ENCODE results near the gene ANKS1A. TPM values are rescaled to one million over a fixed set of nuclear protein-coding genes. Genes with fewer than 3 reads are reported as not detected.

ANKS1A gene
- polyA plus RNA-seq, 1 of the 3 experiments (the other 2 are of a cell fraction) = 7.6 TPM

DNA sequence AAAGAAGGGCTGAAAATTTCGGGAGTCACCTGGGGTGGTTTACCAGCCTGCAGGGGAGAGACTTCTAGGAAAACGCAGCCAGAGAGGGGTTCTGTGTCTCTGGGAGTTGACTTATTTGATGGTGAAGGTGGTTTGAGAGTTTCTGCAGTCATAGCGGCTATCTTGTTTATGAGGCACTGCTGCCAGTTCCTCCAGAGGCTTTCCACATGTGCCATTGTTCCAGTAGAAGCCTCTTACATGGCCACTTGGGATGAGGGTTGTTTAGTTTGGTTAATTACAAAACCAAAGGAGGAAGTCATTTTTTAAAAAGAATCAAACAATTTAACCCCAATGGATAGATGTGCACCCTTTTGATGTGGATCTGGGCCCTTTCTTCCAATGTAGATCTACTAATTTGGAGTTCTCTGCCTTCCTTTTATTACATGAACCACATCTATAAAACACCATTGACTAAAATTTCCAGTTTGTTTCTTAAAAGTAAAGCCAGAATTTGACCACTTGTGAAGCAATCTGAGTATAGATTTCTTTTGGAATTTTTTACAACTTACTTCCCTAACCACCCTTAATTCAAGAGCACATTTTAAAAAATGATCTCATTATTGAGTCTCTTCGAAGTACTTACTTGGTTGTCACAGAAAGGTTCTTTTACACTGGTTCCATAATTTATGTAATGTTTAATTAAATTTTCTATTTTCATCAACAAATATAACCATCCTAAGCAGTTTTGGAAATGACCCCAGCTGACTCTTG lies 154.5 kb downstream of the ANKS1A start:
- Histone ChIP-seq H3K9ac (no peak overlapping the region), H3K4me1 (ENCODE audit: control insufficient read depth in 1 of 2, insufficient read depth in 2 of 2, low read depth in 1 of 2, low read length in 1 of 2) (peaks cover 33 to 45% of the 10 kb centered on the region in 2 experiments; a peak in 3 of 4 replicates), H4K20me1 (ENCODE audit: insufficient read depth) (no peaks in the 10 kb centered on the region), H3K27ac (ENCODE audit: low read depth in 2 of 2, low read length in 1 of 2) (peak overlapping the region in 1 of 2 experiments; percentile 80; a peak in 1 of 4 replicates), H3K9me3 (no peaks in the 10 kb centered on the region), H3K4me2 (no peak overlapping the region), H3K9me2 (no peaks in the 10 kb centered on the region), H3K4me3 (ENCODE audit: low read depth in 2 of 2, low read length in 1 of 2) (no peak overlapping the region), H3K27me3 (ENCODE audit: insufficient read depth) (no peaks in the 10 kb centered on the region), H3K79me2 (ENCODE audit: insufficient read depth) (no peaks in the 10 kb centered on the region), H2AFZ (ENCODE audit: low read depth) (no peak overlapping the region), H3F3A (replicated peaks; ENCODE audit: insufficient read depth) (no peaks in the 10 kb centered on the region), H3K36me3 (replicated peaks in 1 of 2; ENCODE audit: control insufficient read depth in 1 of 2, insufficient read depth in 2 of 2, low read length in 1 of 2) (peaks cover 0 to 3% of the 10 kb centered on the region in 2 experiments)
- 91% methylated on average over 4 of the region's 4 CpGs for WGBS (ENCODE audit: low lambda C conversion rate)
- ChIA-PET POLR2A (no interaction called here), CTCF (interaction anchor here (1.1 kb wide), 1 partner anchor 96 kb away, joined by 4 read pairs; no protein-coding TSS in a partner anchor)
- DNase-seq = no peak
- TF ChIP-seq SMC3 (IDR thresholded peaks at IDR 0.05; ENCODE audit: low read depth, low read length) (no peak), ELF1 (IDR thresholded peaks at IDR 0.05) (no peak), FOXJ3 (CRISPR knock-in tag; IDR thresholded peaks at IDR 0.05) (no peak), NRF1 (IDR thresholded peaks at IDR 0.05; ENCODE audit: low read depth, low read length) (no peak), RCOR1 (IDR thresholded peaks at IDR 0.05; ENCODE audit: low read length) (no peak), TAF1 (IDR thresholded peaks at IDR 0.05; ENCODE audit: borderline replicate concordance, low read depth, low read length) (no peak), PBX3 (IDR thresholded peaks at IDR 0.05) (no peak), RFX5 (IDR thresholded peaks at IDR 0.05; ENCODE audit: low read length) (no peak), RXRA (IDR thresholded peaks at IDR 0.05; ENCODE audit: borderline replicate concordance, low read depth) (no peak), GATA2 (CRISPR knock-in tag; IDR thresholded peaks at IDR 0.05) (no peak), TCF12 (IDR thresholded peaks at IDR 0.05) (no peak), GABPA (IDR thresholded peaks at IDR 0.05; ENCODE audit: low read depth) (no peak), MAX (IDR thresholded peaks at IDR 0.05; ENCODE audit: low read depth) (no peak), CHD2 (IDR thresholded peaks at IDR 0.05; ENCODE audit: low read length, partially characterized antibody) (no peak), MEF2A (IDR thresholded peaks at IDR 0.05; ENCODE audit: borderline replicate concordance, low read depth) (no peak), POLR2AphosphoS5 (IDR thresholded peaks at IDR 0.05; ENCODE audit: low read depth, low read length) (no peak), RAD21 (IDR thresholded peaks at IDR 0.05; ENCODE audit: low read length) (no peak), SIN3A (IDR thresholded peaks at IDR 0.05; ENCODE audit: borderline replicate concordance, low read depth, low read length) (no peak)
- TF ChIP-seq, protein P1, sequence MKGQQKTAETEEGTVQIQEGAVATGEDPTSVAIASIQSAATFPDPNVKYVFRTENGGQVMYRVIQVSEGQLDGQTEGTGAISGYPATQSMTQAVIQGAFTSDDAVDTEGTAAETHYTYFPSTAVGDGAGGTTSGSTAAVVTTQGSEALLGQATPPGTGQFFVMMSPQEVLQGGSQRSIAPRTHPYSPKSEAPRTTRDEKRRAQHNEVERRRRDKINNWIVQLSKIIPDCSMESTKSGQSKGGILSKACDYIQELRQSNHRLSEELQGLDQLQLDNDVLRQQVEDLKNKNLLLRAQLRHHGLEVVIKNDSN (IDR thresholded peaks at IDR 0.05; ENCODE audit: borderline replicate concordance, low read depth) = no peak
